ENCODE measurements around the gene UBTD2.

- TF ChIP-seq CTCF (optimal IDR thresholded peaks at IDR 0.05 in 1 of 3, IDR thresholded peaks at IDR 0.05 in 1 of 3, conservative IDR thresholded peaks at IDR 0.05 in 1 of 3; ENCODE audit: extremely low read depth in 1 of 3, insufficient read depth in 2 of 3, low read length in 3 of 3) = no peak
- no peak for TF ChIP-seq EZH2 (IDR thresholded peaks at IDR 0.05; ENCODE audit: low read length)
These were observed 96.2 kb downstream of the UBTD2 start for GRCh38 chr5:172187118-172188032.

All from keratinocyte (primary cell).